T-helper 1 cell treated with Interleukin-12 subunit alpha and Interleukin-12 subunit beta and Interleukin-4 antibody, amounts not matched to agents 30 ng/mL and 1 ng/mL, for 36 hours (primary cell): ENCODE data around the gene ABCC5. TPM values are rescaled to one million over a fixed set of nuclear protein-coding genes. Genes with fewer than 3 reads are reported as not detected.

Source experiments
- intact Hi-C: fragments of 100-400 bp; cut with micrococcal nuclease; formaldehyde crosslinking; loops from one replicate; pipeline ENCODE4 v1.15.1; 2024
- total RNA-seq: library from RNA; stranded (reverse); gene quantifications from 2 replicates; pipeline ENCODE4 v1.2.3, GENCODE V29; 2022

The ABCC5 gene
- total RNA-seq, 1 donor from 2014 or later: 22.4 TPM

GRCh38 chr3:183930086-183930485 lies 87.6 kb downstream of the ABCC5 start:
- intact Hi-C loops: no loop called here

GRCh38 chr3:183927059-183927458 lies 90.6 kb downstream of the ABCC5 start:
- intact Hi-C loops: no loop called here

GRCh38 chr3:183924956-183925355 lies 92.7 kb downstream of the ABCC5 start:
- intact Hi-C loops: no loop called here

- intact Hi-C loops: no loop called here
These were observed 93.1 kb downstream of the ABCC5 start for GRCh38 chr3:183924543-183924942.

- intact Hi-C loops: no loop called here
These were observed 95.3 kb downstream of the ABCC5 start for GRCh38 chr3:183922421-183922820.

- intact Hi-C loops: no loop called here
These were observed 96.6 kb downstream of the ABCC5 start for GRCh38 chr3:183921096-183921495.

- intact Hi-C loops: no loop called here
These were observed 97.3 kb downstream of the ABCC5 start for GRCh38 chr3:183920416-183920815.

GRCh38 chr3:183918178-183918577 lies 99.5 kb downstream of the ABCC5 start:
- intact Hi-C loops: no loop called here

- intact Hi-C loops: no loop called here
These were observed 99.9 kb downstream of the ABCC5 start for GRCh38 chr3:183917776-183918175.

GRCh38 chr3:183914856-183915255 lies 102.8 kb downstream of the ABCC5 start:
- intact Hi-C loops: no loop called here

GRCh38 chr3:183913580-183913920 lies 104.1 kb downstream of the ABCC5 start:
- intact Hi-C loops: no loop called here

- intact Hi-C loops: no loop called here
These were observed 104.6 kb downstream of the ABCC5 start for GRCh38 chr3:183912895-183913579.

- intact Hi-C loops: no loop called here
These were observed 105.7 kb downstream of the ABCC5 start for GRCh38 chr3:183911763-183912506.

GRCh38 chr3:183911087-183911486 lies 106.6 kb downstream of the ABCC5 start:
- intact Hi-C loops: no loop called here

GRCh38 chr3:183909030-183909600 lies 108.6 kb downstream of the ABCC5 start:
- intact Hi-C loops: no loop called here

GRCh38 chr3:183907911-183908331 lies 109.8 kb downstream of the ABCC5 start:
- intact Hi-C loops: no loop called here

GRCh38 chr3:183907176-183907575 lies 110.5 kb downstream of the ABCC5 start:
- intact Hi-C loops: no loop called here

- intact Hi-C loops: no loop called here
These were observed 111.3 kb downstream of the ABCC5 start for GRCh38 chr3:183906234-183906921.

- intact Hi-C loops: loop anchor here (1.0 to 2.0 kb wide), 3 partner anchors 112 to 384 kb away; partner anchors contain the start of gene ABCC5
These were observed 112.6 kb downstream of the ABCC5 start for GRCh38 chr3:183904833-183905780.

GRCh38 chr3:183898028-183898431 lies 119.7 kb downstream of the ABCC5 start:
- intact Hi-C loops: loop anchor here (10.0 kb wide), 1 partner anchor 617 kb away; no protein-coding TSS in a partner anchor

- intact Hi-C loops: loop anchor here (10.0 kb wide), 1 partner anchor 617 kb away; no protein-coding TSS in a partner anchor
These were observed 120.1 kb downstream of the ABCC5 start for GRCh38 chr3:183897606-183898005.
